Fibroblast of pulmonary artery (primary cell): Measurements from ENCODE around the gene TBXA2R.
"Not testable (repeated sequence)": the region's sequence is repeated elsewhere in the genome, so short reads cannot be mapped to it uniquely, and the experiment has no call there.

ENCODE experiments used
- DNase-seq: peaks from one replicate; pipeline ENCODE4 v3.0.0-alpha.2; 2010; ENCODE audit warnings: low read depth
- H3K4me3 ChIP-seq: replicated peaks from 2 replicates; pipeline ENCODE4 v1.5.1; 2011; ENCODE audit warnings: low read depth, mild to moderate bottlenecking, control low read depth, low read length, moderate library complexity
- TF ChIP-seq, protein P1 (sequence below): IDR thresholded peaks from 2 replicates; pipeline ENCODE4 v1.5.1; 2011; ENCODE audit warnings: mild to moderate bottlenecking, control low read depth, low read length, inconsistent platforms; ENCODE audit errors: missing control alignments

TBXA2R gene

DNA sequence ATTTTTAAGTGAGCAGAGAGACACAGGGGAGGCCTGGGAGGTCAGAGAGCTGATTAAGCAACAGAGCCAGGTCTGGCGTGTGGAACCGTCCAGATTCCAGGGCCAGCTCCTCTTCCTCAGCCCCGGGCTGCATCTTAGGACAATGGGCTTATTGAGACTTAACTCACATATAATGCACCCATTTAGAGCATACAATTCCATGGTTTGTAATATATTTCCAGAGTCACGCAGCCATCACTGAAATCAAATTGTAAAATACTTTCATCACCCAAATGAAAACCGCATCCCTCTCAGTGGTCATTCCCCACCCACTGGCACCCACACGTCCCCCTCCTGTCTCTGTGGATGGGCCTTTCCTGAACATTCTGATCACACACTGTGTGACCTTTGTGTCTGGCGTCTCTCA is 36.1 kb downstream of the TBXA2R start:
- TF ChIP-seq, protein P1, sequence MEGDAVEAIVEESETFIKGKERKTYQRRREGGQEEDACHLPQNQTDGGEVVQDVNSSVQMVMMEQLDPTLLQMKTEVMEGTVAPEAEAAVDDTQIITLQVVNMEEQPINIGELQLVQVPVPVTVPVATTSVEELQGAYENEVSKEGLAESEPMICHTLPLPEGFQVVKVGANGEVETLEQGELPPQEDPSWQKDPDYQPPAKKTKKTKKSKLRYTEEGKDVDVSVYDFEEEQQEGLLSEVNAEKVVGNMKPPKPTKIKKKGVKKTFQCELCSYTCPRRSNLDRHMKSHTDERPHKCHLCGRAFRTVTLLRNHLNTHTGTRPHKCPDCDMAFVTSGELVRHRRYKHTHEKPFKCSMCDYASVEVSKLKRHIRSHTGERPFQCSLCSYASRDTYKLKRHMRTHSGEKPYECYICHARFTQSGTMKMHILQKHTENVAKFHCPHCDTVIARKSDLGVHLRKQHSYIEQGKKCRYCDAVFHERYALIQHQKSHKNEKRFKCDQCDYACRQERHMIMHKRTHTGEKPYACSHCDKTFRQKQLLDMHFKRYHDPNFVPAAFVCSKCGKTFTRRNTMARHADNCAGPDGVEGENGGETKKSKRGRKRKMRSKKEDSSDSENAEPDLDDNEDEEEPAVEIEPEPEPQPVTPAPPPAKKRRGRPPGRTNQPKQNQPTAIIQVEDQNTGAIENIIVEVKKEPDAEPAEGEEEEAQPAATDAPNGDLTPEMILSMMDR = no peak
- no peak for DNase-seq
- H3K4me3 ChIP-seq = no peak overlapping the region

DNA sequence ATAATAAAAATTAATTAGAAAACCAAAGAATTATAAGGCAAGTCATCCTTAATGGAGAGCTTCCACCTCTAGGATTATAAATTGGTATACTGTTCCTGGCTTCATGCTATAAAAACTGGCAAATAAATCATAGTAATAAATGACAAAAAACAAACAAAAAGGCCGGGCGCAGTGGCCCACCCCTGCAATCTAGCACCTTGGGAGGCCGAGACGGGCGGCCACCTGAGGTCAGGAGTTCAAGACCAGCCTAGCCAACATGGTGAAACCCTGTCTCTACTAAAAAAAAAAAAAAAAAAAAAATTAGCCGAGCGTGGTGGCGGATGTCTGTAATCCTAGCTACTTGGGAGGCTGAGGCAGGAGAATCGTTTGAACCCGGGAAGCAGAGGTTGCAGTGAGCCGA is 36.6 kb downstream of the TBXA2R start:
- not testable (repeated sequence) for H3K4me3 ChIP-seq, DNase-seq

DNA sequence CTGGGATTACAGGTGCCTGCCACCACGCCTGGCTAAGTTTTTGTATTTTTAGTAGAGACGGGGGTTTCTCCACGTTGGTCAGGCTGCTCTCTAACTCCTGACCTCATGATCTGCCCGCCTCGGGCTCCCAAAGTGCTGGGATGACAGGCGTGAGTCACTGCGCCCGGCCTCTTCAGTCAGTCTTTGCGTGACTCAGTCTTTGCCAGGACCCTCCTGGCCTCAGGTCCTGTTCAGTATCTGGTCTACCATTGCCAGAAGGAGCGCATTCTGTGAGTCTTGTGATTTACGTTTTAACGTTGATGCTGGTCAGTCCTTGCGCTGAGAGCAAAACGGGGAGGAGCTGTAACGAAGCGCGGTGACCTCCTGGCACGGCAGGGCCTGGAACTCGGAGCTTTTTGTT is 41.5 kb downstream of the TBXA2R start:
- no peak for DNase-seq
- TF ChIP-seq, protein P1 = no peak
- H3K4me3 ChIP-seq = no peak overlapping the region

DNA sequence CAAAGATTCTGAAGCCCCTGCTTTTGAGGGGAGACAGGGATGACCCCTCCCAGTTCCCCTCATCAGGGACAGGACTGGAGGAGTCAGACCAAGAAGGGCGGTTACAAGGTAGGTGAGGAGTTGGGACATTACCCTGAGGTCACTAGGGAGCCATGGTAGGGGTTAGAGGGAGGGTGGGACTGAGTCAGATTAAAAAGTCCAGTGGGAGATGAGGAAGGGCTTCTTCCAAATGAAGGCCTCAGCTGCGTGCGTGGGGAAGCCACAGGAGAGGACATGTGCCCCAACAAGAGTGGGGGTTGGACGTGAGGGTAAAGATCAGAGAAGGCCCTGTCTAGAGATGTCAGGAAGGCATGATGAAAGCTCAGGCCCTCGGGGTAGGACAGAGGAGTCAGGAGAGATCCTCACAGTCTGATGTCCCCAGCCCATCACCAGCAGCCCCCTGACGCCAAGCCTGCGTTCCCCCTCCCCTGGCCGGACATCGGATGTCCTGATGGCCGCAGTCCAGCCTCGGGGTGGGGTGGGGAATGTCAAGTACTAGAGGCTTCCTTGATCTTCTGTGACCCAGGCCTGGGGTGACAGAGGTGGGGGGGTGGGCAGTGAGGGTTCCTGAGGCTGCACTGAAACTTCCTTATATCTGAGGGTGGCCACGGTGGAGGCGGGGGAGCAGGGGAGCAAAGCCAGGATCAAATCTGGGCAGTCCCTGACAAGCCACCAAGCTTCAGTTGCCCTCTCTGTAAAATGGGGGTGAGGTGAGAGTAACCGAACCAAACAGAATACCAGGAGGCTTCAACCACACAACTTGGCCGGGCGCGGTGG is 42.8 kb downstream of the TBXA2R start:
- TF ChIP-seq, protein P1 = no peak

DNA sequence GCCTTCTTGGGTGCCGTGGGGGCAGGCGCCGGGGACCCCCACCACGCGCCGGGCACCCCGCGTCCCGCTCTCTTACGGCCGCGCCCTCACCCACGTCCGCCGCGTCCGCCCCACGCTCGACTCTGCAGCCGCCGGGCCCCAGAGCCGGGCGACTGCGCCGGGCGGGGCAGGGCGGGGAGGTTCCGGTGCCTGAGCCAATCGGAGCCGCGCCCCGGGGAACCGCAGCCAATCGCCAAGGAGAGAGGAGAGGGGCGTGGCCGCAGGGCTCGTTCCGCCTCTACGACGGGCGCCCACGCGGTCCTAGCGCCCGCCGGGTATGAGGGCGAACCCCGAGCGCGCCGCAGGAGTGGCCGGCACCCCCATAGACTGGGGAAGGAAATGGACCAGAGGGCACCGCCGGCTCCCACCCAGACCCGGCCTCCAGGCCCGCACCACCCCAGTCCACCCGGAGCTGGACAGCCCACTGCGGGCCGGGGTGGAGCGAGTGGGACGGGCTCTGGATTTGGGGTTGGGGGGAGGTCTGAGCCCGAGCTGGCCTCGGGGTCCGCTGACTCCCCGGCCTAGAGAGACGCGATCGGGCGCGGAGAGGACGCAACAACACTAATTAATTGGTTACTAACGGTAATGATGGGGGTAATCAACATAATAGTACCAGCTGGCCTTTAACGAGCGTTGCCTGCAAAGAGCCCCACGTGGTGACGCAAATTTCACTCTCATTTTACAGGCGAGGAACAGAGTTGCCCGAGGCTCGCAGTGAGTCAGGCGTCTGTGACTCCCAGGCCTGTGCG is 49.0 kb downstream of the TBXA2R start, which contains the start of gene MFSD12:
Gene MFSD12 (minus strand): TSS at position 126 of the 788 bp plus-strand sequence. CDS start 183 bp downstream, outside the sequence.
- peak within 1 kb of the TSS; percentile 70 for H3K4me3 ChIP-seq
- TF ChIP-seq, protein P1 = no peak
- peak; percentile 90 for DNase-seq

More for the DNA sequence above, 42.8 kb downstream of the TBXA2R start:
- H3K4me3 ChIP-seq = no peak overlapping the region
- no peak for DNase-seq

DNA sequence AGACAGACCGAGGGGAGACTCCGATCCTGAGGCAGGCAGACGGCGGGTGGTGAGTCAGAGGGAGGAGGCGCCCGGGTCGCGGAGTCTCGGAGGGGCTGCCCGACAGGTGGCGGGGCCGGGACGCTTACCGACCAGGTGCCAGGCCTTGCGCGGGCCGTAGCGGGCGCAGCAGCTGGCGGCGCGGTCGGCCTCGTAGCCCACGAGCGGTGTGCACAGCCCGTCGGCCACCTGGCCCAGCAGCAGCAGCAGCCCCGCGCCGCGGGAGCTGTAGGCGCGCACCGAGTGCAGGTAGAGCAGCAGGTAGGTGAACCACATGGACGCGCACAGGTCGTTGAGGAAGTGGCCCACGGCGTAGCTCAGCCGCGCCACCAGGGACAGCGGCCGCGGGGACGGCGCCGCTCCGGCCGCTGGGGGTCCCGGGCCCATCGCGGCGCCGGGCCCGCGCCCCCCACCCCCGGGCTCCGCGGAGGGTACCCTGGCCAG is 49.7 kb downstream of the TBXA2R start:
- DNase-seq = no peak
- peak overlapping the region; percentile 70 for H3K4me3 ChIP-seq
- TF ChIP-seq, protein P1 = no peak

DNA sequence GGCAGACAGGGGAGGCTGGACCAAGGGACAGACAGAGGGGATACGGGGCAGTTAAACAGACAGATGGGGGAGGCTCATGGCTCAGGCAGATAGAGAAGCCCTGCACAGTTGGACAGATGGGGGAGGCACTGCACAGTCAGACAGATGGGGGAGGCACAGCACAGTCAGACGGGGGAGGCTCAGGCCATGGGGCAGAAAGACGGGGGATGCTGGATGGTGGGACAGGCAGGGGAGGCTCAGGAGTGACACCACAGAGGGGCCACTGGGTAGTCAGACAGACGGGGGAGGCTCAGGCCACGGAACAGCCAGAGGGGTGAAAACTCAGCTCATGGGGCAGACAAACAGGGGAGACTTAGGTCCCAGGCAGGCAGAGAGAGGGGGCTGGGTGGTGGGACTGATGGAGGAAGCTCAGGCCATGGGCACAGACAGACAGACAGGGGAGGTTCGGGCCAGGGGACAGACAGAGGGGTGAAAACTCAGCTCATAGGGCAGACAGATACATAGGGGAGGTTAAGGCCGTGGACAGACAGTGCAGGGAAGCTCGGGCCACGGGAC is 50.2 kb downstream of the TBXA2R start:
- no peak for DNase-seq
- peak overlapping the region; percentile 70 for H3K4me3 ChIP-seq
- TF ChIP-seq, protein P1 = no peak
